HEK293 (cell line): ENCODE data around the gene CSRP2.

ENCODE experiments used
- ZNF211 ChIP-seq: fragments of 450-650 bp; formaldehyde crosslinking; IDR thresholded peaks from 2 replicates; pipeline ENCODE4 v1.5.1; 2016; ENCODE audit warnings: low read depth, missing biosample characterization, missing genetic modification characterization
- ZNF843 ChIP-seq: fragments of 450-650 bp; formaldehyde crosslinking; IDR thresholded peaks from 2 replicates; pipeline ENCODE4 v1.5.1; 2016; ENCODE audit warnings: missing biosample characterization, missing genetic modification characterization
- TF ChIP-seq, protein P1 (sequence below): fragments of 450-650 bp; formaldehyde crosslinking; IDR thresholded peaks from 2 replicates; pipeline ENCODE4 v1.5.1; 2016; ENCODE audit warnings: missing biosample characterization, missing genetic modification characterization

DNA sequence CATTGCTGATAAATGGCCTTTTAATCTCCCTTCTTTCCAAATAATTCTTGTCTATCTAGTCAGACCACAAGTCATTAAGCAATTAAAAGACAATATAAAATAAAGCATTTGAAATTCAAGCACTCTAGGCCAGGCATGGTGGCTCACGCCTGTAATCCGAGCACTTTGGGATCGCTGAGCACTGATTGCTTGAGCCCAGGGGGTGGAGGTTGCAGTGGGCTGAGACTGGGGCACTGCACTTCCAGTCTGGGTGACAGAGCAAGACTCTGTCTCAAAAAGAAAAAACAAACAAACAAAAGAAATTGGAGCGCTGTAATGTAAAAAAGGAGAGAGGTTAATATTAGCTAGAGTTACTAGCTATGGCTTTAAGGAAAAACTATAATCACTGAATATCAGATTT, 30.5 kb upstream of the CSRP2 start:
- TF ChIP-seq ZNF843 (peak; percentile 78), ZNF211 (tag by site-specific recombination) (no peak)
- TF ChIP-seq, protein P1, sequence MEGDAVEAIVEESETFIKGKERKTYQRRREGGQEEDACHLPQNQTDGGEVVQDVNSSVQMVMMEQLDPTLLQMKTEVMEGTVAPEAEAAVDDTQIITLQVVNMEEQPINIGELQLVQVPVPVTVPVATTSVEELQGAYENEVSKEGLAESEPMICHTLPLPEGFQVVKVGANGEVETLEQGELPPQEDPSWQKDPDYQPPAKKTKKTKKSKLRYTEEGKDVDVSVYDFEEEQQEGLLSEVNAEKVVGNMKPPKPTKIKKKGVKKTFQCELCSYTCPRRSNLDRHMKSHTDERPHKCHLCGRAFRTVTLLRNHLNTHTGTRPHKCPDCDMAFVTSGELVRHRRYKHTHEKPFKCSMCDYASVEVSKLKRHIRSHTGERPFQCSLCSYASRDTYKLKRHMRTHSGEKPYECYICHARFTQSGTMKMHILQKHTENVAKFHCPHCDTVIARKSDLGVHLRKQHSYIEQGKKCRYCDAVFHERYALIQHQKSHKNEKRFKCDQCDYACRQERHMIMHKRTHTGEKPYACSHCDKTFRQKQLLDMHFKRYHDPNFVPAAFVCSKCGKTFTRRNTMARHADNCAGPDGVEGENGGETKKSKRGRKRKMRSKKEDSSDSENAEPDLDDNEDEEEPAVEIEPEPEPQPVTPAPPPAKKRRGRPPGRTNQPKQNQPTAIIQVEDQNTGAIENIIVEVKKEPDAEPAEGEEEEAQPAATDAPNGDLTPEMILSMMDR (tag by site-specific recombination), result no peak
